Measurements from ENCODE around the gene RPTOR.

RPTOR gene

DNA sequence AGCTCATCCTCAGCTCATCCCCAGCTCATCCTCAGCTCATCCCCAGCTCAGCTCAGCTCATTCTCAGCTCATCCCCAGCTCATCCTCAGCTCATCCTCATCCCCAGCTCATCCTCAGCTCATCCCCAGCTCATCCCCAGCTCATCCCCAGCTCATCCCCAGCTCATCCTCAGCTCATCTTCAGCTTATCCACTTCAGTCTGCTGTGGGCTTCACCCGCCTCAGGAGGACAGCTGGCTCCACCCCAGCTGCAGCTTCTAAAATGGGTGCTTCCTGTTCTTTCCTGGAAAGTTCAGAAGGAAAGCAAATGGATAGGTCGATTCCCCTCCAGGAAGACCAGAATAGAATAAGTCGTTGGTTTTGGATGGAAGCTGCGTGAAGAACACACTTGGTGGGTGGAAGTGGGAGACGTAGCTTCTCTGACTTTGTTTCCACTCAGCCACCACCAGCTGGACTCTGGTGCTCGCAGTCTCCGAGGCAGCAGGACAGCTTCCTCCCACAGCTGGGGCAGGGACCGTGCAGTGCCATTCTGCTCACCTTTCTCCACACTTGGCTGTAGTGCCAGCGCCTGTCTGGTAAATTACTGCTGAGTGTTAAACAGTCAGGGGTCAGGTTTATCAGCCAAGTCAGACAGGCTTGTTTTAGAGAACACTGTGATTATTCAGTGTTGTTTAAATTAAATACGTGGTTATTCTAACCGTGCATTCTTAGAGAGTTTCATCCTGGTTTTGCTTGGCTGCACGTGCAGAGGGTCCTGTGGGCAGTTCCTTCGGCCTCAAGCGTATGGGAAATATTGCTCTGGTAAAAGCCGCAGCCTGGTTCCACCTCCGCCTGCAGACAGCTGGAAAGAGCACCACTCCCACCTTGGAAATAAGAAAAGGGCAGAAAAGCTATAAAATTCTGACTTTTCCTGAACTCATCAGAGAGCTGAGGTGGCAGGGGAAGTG, 386.0 kb downstream of the RPTOR start:
- H3K9me3 ChIP-seq (ENCODE audit: control insufficient read depth, low read length), result no peaks in the 10 kb centered on the region

DNA sequence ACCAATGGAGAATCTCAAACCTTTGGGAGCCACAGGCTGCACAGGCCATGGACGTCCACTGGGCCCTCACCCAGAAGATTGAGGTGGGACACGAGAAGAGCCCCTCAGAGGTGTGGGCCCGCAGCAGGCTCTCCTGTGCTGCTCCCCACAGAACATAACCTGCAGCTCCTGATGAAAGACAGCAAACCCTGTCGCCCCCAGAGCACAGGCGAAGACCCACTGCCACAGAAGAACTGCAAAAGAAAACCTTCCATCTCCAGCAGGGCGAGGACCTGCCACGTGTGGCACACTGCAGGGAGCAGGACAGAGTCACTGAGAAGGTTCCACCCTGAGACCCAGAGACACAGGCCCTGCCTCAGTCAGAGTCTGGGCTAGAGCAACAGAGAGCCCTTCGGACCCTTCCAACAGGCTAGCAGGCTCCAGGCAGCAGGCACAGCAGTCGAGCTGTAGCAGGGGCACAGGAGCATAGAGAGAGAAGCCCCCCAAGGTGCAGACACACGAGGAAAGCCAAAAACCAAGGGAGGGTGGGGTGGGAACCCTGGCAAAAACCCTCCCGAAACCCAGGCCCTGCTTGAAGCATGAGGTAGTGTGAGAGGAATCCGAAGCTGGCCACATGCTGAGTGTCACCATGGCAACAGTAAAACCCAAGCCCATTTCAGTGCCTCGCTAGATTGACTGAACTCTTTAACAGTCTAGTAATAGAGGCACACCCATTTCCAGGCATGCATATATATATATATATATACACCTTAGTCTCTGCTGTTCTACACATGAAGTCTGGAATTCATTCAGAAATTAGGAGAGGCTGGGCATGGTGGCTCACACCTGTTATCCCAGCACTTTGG, 387.0 kb downstream of the RPTOR start:
- Histone ChIP-seq H3K36me3 (ENCODE audit: control insufficient read depth, insufficient read depth, low read length) (peaks cover 12% of the 10 kb centered on the region), H3K4me3 (ENCODE audit: insufficient read depth, low read depth, low read length, poor library complexity, severe bottlenecking) (no peak overlapping the region), H3K27ac (ENCODE audit: insufficient read depth, low read length, poor library complexity, severe bottlenecking) (no peak overlapping the region)

More for the DNA sequence above, 386.0 kb downstream of the RPTOR start:
- no peak for DNase-seq
- Histone ChIP-seq H3K4me3 (ENCODE audit: insufficient read depth, low read depth, low read length, poor library complexity, severe bottlenecking) (no peak overlapping the region), H3K27me3 (replicated peaks; ENCODE audit: control insufficient read depth, insufficient read depth, low read length, poor library complexity, severe bottlenecking) (no peaks in the 10 kb centered on the region), H3K4me1 (ENCODE audit: control insufficient read depth, insufficient read depth, low read length, poor library complexity, severe bottlenecking) (no peaks in the 10 kb centered on the region), H3K36me3 (ENCODE audit: control insufficient read depth, insufficient read depth, low read length) (peaks cover 23% of the 10 kb centered on the region), H3K27ac (ENCODE audit: insufficient read depth, low read length, poor library complexity, severe bottlenecking) (no peak overlapping the region)

DNA sequence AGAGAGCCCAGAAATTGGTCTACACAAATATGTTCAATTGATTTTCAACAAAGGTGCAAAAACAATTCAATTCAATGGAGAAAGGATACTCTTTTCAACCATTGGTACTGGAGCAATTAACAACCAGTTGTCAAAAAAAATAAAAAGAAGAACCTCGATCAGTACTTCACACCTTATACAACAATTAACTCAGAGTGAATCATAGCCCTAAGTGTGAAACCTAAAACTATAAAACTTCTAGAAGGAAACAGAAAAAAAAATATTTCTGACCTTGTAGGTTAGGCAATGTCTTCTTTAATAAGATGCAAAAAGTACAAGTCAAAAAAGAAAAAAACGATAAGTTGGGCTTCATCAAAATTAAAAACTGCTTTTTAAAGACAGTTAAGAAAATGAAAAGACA, 390.9 kb downstream of the RPTOR start:
- H3K9me3 ChIP-seq (ENCODE audit: control insufficient read depth, low read length), result no peaks in the 10 kb centered on the region
- no peak overlapping the region for H3K27ac ChIP-seq (ENCODE audit: insufficient read depth, low read length, poor library complexity, severe bottlenecking)
- no peak overlapping the region for H3K4me3 ChIP-seq (ENCODE audit: insufficient read depth, low read depth, low read length, poor library complexity, severe bottlenecking)
- H3K4me1 ChIP-seq (ENCODE audit: control insufficient read depth, insufficient read depth, low read length, poor library complexity, severe bottlenecking), result peaks cover 18% of the 10 kb centered on the region
- H3K36me3 ChIP-seq (ENCODE audit: control insufficient read depth, insufficient read depth, low read length), result peaks cover 2% of the 10 kb centered on the region
- no peaks in the 10 kb centered on the region for H3K27me3 ChIP-seq (replicated peaks; ENCODE audit: control insufficient read depth, insufficient read depth, low read length, poor library complexity, severe bottlenecking)
- DNase-seq, result no peak

More for the DNA sequence above, 387.0 kb downstream of the RPTOR start:
- H3K9me3 ChIP-seq (ENCODE audit: control insufficient read depth, low read length), result no peaks in the 10 kb centered on the region
- no peaks in the 10 kb centered on the region for H3K27me3 ChIP-seq (replicated peaks; ENCODE audit: control insufficient read depth, insufficient read depth, low read length, poor library complexity, severe bottlenecking)
- H3K4me1 ChIP-seq (ENCODE audit: control insufficient read depth, insufficient read depth, low read length, poor library complexity, severe bottlenecking), result no peaks in the 10 kb centered on the region
- no peak for DNase-seq

DNA sequence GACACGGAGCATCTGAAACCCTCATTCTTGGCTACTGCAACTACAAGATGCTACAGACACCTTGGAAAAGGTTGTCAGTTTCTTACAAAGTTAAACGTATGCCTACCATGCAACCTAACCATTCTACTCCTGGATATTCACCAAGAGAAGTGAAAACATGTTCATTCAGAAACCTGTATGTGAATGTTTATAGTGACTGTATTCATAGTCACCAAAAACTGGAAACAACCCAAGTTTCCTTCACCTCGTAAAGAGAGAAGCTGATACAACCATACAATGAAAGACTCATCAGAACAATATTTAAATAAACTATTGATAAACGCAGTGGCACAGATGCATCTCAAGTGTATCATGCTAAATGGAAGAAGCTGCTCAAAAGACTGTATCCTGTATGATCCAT, 391.6 kb downstream of the RPTOR start:
- Histone ChIP-seq H3K4me1 (ENCODE audit: control insufficient read depth, insufficient read depth, low read length, poor library complexity, severe bottlenecking) (peaks cover 18% of the 10 kb centered on the region), H3K27me3 (replicated peaks; ENCODE audit: control insufficient read depth, insufficient read depth, low read length, poor library complexity, severe bottlenecking) (no peaks in the 10 kb centered on the region), H3K9me3 (ENCODE audit: control insufficient read depth, low read length) (no peaks in the 10 kb centered on the region), H3K27ac (ENCODE audit: insufficient read depth, low read length, poor library complexity, severe bottlenecking) (no peak overlapping the region), H3K4me3 (ENCODE audit: insufficient read depth, low read depth, low read length, poor library complexity, severe bottlenecking) (no peak overlapping the region), H3K36me3 (ENCODE audit: control insufficient read depth, insufficient read depth, low read length) (peaks cover 9% of the 10 kb centered on the region)
- DNase-seq, result no peak

DNA sequence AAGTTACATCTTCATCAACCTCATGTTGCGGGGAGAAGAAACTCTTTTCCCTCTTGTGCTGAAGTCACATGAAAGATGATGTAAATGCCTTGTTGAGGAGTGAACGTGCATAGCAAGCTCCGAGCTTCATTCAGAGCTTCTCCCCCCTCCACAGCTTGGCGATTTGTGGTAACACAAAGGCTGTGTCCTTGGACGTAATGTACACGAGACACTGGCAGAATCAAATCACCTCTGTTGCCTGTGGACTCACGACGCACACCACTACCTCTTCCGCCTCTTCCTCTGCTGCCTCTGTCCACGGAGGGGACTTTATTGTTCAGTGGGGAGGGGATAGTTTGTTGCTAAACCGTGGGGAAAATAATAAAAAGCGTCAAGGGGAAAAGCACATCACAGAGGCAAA, 392.1 kb downstream of the RPTOR start:
- DNase-seq, result no peak
- H3K27ac ChIP-seq (ENCODE audit: insufficient read depth, low read length, poor library complexity, severe bottlenecking), result no peak overlapping the region
- peaks cover 18% of the 10 kb centered on the region for H3K4me1 ChIP-seq (ENCODE audit: control insufficient read depth, insufficient read depth, low read length, poor library complexity, severe bottlenecking)
- H3K27me3 ChIP-seq (replicated peaks; ENCODE audit: control insufficient read depth, insufficient read depth, low read length, poor library complexity, severe bottlenecking), result no peaks in the 10 kb centered on the region
- no peaks in the 10 kb centered on the region for H3K9me3 ChIP-seq (ENCODE audit: control insufficient read depth, low read length)
- H3K4me3 ChIP-seq (ENCODE audit: insufficient read depth, low read depth, low read length, poor library complexity, severe bottlenecking), result no peak overlapping the region
- H3K36me3 ChIP-seq (ENCODE audit: control insufficient read depth, insufficient read depth, low read length), result peaks cover 11% of the 10 kb centered on the region

DNA sequence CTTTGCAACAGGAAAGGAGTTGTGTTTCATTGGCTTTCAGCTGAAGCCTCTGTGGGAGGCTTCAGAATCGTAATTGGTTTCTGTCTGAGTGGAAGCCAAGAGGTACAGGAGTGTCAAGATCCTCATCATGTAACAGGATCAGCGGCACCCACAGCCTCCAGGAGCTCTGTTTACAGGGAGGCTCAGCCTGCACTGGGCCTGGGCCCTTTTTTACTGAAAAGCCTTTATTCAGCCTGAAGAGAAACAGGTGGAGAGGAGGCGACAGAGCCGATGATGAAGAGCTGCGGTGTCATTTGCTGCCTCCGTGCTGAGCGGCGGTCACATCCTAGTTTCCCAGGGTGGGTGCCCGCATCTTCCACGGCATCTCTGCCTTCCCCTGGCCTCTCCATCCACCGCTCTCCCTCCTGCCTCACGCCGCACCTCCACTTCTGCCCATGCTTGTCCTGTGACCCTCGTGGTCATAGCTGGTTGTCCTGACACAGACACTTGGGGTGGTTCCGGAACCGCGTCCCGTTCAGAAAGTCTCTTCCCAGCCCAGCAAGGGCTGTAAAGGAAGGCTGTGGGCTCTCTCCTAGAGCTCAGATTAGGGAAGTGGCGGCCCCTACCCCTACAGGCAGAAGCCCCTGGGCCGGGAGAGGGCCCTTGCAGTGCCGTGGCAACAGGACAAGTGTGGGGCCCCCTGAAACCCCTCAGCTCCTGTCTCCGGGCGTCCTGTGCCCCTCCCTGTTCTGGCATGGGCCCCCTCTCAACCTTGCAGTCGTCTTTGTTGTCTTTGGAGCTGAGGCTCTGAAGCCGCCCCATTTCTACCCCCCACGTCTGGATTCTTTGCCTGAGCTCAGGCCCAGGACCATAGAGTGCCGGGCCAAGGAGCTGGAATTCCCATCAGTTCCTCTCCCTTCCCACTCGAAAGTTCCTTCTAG, 393.1 kb downstream of the RPTOR start:
- DNase-seq, result no peak
- no peaks in the 10 kb centered on the region for H3K9me3 ChIP-seq (ENCODE audit: control insufficient read depth, low read length)
- H3K27ac ChIP-seq (ENCODE audit: insufficient read depth, low read length, poor library complexity, severe bottlenecking), result no peak overlapping the region
- H3K36me3 ChIP-seq (ENCODE audit: control insufficient read depth, insufficient read depth, low read length), result peaks cover 11% of the 10 kb centered on the region
- H3K4me3 ChIP-seq (ENCODE audit: insufficient read depth, low read depth, low read length, poor library complexity, severe bottlenecking), result no peak overlapping the region
- H3K27me3 ChIP-seq (replicated peaks; ENCODE audit: control insufficient read depth, insufficient read depth, low read length, poor library complexity, severe bottlenecking), result no peaks in the 10 kb centered on the region
- H3K4me1 ChIP-seq (ENCODE audit: control insufficient read depth, insufficient read depth, low read length, poor library complexity, severe bottlenecking), result peaks cover 18% of the 10 kb centered on the region

DNA sequence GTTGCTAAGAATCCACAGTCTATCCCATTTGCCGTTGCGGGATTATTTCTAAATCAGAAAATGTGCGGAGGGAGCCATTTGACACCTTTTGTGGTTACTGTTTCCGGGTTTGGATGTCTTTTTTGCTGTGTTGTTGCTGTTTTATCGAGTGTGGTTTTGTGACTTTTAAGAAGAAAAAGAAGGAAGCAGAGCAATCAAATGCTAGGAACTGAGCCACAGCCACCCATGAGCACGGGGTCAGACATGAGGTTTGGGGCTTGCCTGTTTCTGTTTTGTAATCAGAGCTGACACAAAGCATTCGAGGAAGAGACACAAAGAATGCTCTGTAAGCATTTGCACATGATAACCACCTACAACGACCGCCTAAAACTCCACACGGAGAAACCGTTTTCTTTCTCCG, 393.9 kb downstream of the RPTOR start:
- H3K4me3 ChIP-seq (ENCODE audit: insufficient read depth, low read depth, low read length, poor library complexity, severe bottlenecking), result no peak overlapping the region
- no peaks in the 10 kb centered on the region for H3K9me3 ChIP-seq (ENCODE audit: control insufficient read depth, low read length)
- H3K36me3 ChIP-seq (ENCODE audit: control insufficient read depth, insufficient read depth, low read length), result peaks cover 11% of the 10 kb centered on the region
- no peak overlapping the region for H3K27ac ChIP-seq (ENCODE audit: insufficient read depth, low read length, poor library complexity, severe bottlenecking)
- peak in 1 of 3 donors; percentile 17 for DNase-seq
- H3K27me3 ChIP-seq (replicated peaks; ENCODE audit: control insufficient read depth, insufficient read depth, low read length, poor library complexity, severe bottlenecking), result no peaks in the 10 kb centered on the region
- H3K4me1 ChIP-seq (ENCODE audit: control insufficient read depth, insufficient read depth, low read length, poor library complexity, severe bottlenecking), result peaks cover 18% of the 10 kb centered on the region

DNA sequence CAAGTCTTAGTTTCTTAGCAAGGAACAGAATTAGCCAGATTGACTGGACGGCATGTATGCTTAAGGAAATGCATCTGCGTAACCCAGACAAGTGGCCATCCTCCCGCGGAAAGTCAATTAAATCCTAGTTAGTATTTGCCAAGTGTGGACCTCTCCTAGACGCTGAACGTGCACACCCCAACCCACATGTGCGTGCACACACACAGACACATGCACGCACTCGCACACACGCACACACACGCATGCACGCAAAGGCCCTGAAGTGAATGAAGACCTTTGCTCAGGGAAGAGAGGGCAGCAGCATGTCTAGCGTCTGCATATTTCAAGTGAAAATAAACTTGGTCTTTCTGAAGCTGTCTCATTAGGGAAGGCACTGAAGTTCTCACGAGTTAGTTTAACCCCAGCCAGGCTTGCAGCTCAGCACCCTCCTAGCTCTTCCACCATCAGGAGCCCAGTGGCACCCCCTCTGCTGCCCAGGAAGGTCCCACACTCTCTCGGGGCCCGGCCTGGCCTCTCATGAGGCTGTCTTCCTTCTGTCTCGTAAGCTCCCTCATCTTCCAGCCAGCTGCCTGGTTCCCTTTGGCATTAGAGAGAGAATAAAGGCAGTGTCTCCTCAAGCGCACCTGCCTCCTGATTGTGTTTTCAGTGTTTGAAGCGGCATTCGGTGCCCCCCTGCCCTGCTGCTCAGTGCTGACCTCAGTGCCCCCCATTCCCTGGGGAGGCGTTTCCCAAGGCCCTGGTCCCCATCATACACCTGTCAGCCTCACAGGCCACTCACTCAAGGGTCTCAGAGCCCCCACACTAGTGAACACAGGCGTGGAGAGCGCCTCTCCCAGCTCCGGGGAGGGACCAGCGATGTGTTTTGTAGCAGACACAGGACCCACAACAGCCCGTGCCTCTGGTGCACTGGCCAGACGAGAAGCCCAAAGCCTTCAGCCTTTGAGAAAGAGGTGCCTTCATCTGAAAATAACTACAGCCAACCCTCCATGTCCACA, 394.8 kb downstream of the RPTOR start:
- peaks cover 14% of the 10 kb centered on the region for H3K36me3 ChIP-seq (ENCODE audit: control insufficient read depth, insufficient read depth, low read length)
- peaks cover 18% of the 10 kb centered on the region for H3K4me1 ChIP-seq (ENCODE audit: control insufficient read depth, insufficient read depth, low read length, poor library complexity, severe bottlenecking)
- no peak overlapping the region for H3K27ac ChIP-seq (ENCODE audit: insufficient read depth, low read length, poor library complexity, severe bottlenecking)
- H3K4me3 ChIP-seq (ENCODE audit: insufficient read depth, low read depth, low read length, poor library complexity, severe bottlenecking), result no peak overlapping the region
- no peak for DNase-seq
- no peaks in the 10 kb centered on the region for H3K9me3 ChIP-seq (ENCODE audit: control insufficient read depth, low read length)
- H3K27me3 ChIP-seq (replicated peaks; ENCODE audit: control insufficient read depth, insufficient read depth, low read length, poor library complexity, severe bottlenecking), result no peaks in the 10 kb centered on the region

All from effector memory CD4-positive, alpha-beta T cell (primary cell).